GM12878 (cell line): Measurements from ENCODE around the gene FAM9C. TPM values are rescaled to one million over a fixed set of nuclear protein-coding genes. Genes with fewer than 3 reads are reported as not detected.

ENCODE experiments used
- EZH2 ChIP-seq: IDR thresholded peaks from 2 replicates; pipeline ENCODE4 v1.6.1; 2012; ENCODE audit warnings: low read depth, mild to moderate bottlenecking, control low read depth, inconsistent platforms, low read length, borderline replicate concordance; ENCODE audit not compliant: control insufficient read depth
- JUND ChIP-seq: IDR thresholded peaks from 2 replicates; pipeline ENCODE4 v1.6.1; 2012; ENCODE audit warnings: low read depth, mild to moderate bottlenecking, low read length, improper control_type of control experiment, moderate library complexity
- KLF5 ChIP-seq: fragments of 450-650 bp; IDR thresholded peaks from 2 replicates; pipeline ENCODE4 v1.6.1; 2014; ENCODE audit warnings: mild to moderate bottlenecking; ENCODE audit not compliant: partially characterized antibody
- polyA plus RNA-seq, 11 experiments: library from polyadenylated mRNA; depleted of rRNA in 4 of 11; unstranded in 6 of 11; stranded (reverse) in 5 of 11; fragments of >200 nt; fragmentation: Nextera tagmentation in 4 of 11; fragmentation: Illumina TruSeq in 1 of 11; extraction: Ambion mirVana in 4 of 11; extraction: Trizol in 1 of 11; gene quantifications; 1 replicate in 1 of 11; 2 replicates in 10 of 11; pipeline versions ENCODE4 v1.2.1 to v1.2.3, GENCODE V29; 2011 to 2016; ENCODE audit warnings: inconsistent platforms in 2 of 11, missing spikeins in 2 of 11, low read depth in 1 of 11
- total RNA-seq, 4 experiments: library from RNA; depleted of rRNA in 3 of 4; stranded (reverse); fragments of >200 nt in 3 of 4; fragmentation: Illumina TruSeq in 1 of 4; extraction: Trizol in 1 of 4; gene quantifications; 2 replicates each; pipeline versions ENCODE4 v1.2.1 to v1.2.3, GENCODE V29; 2013 to 2021
- TF ChIP-seq, protein P1 (sequence below): IDR thresholded peaks from 2 replicates; pipeline ENCODE4 v1.6.1; 2012; ENCODE audit warnings: mild to moderate bottlenecking, low read depth, low read length
- TF ChIP-seq, protein P2 (sequence below): IDR thresholded peaks from 2 replicates; pipeline ENCODE4 v1.6.1; 2011; ENCODE audit warnings: borderline replicate concordance, low read depth, mild to moderate bottlenecking, moderate library complexity, mixed read lengths, low read length; ENCODE audit not compliant: insufficient read depth; ENCODE audit errors: extremely low read length
- TF ChIP-seq, protein P3 (sequence below): fragments of 450-650 bp; IDR thresholded peaks from 2 replicates; pipeline ENCODE4 v1.6.1; 2018; ENCODE audit warnings: borderline replicate concordance, mild to moderate bottlenecking; ENCODE audit not compliant: partially characterized antibody

Gene FAM9C
- total and polyA plus RNA-seq, 10 of the 15 experiments (the other 5 are each of a cell fraction or from before 2014, with no cell fraction given) = 0.01 to 0.03 TPM; not detected in 8

DNA sequence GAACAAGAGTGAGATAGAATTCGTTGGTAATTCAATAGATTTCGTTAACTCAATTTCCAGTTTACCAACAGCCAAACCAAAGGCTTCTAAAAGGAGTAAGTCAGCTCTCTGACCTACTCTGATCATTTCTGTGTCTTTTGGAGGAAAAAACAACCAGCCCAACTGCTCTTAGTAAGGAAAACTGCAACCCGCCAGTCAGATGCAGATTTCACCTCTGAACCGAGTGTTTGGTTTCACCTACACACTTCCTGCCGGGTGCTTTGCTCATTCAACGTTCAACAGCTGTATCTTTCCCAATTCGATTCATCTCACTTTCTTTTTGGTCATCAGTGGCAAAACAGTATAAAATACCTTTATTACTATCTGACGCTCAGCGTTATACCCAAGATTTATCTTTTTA is 45.0 kb downstream of the FAM9C start (continued):
- TF ChIP-seq, protein P1, sequence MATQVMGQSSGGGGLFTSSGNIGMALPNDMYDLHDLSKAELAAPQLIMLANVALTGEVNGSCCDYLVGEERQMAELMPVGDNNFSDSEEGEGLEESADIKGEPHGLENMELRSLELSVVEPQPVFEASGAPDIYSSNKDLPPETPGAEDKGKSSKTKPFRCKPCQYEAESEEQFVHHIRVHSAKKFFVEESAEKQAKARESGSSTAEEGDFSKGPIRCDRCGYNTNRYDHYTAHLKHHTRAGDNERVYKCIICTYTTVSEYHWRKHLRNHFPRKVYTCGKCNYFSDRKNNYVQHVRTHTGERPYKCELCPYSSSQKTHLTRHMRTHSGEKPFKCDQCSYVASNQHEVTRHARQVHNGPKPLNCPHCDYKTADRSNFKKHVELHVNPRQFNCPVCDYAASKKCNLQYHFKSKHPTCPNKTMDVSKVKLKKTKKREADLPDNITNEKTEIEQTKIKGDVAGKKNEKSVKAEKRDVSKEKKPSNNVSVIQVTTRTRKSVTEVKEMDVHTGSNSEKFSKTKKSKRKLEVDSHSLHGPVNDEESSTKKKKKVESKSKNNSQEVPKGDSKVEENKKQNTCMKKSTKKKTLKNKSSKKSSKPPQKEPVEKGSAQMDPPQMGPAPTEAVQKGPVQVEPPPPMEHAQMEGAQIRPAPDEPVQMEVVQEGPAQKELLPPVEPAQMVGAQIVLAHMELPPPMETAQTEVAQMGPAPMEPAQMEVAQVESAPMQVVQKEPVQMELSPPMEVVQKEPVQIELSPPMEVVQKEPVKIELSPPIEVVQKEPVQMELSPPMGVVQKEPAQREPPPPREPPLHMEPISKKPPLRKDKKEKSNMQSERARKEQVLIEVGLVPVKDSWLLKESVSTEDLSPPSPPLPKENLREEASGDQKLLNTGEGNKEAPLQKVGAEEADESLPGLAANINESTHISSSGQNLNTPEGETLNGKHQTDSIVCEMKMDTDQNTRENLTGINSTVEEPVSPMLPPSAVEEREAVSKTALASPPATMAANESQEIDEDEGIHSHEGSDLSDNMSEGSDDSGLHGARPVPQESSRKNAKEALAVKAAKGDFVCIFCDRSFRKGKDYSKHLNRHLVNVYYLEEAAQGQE = no peak
- TF ChIP-seq, protein P2, sequence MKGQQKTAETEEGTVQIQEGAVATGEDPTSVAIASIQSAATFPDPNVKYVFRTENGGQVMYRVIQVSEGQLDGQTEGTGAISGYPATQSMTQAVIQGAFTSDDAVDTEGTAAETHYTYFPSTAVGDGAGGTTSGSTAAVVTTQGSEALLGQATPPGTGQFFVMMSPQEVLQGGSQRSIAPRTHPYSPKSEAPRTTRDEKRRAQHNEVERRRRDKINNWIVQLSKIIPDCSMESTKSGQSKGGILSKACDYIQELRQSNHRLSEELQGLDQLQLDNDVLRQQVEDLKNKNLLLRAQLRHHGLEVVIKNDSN = no peak
- TF ChIP-seq JUND (0 out of 2 replicates have a peak, but pooled peaks have one; percentile 33), EZH2 (no peak), KLF5 (no peak)
- TF ChIP-seq, protein P3, sequence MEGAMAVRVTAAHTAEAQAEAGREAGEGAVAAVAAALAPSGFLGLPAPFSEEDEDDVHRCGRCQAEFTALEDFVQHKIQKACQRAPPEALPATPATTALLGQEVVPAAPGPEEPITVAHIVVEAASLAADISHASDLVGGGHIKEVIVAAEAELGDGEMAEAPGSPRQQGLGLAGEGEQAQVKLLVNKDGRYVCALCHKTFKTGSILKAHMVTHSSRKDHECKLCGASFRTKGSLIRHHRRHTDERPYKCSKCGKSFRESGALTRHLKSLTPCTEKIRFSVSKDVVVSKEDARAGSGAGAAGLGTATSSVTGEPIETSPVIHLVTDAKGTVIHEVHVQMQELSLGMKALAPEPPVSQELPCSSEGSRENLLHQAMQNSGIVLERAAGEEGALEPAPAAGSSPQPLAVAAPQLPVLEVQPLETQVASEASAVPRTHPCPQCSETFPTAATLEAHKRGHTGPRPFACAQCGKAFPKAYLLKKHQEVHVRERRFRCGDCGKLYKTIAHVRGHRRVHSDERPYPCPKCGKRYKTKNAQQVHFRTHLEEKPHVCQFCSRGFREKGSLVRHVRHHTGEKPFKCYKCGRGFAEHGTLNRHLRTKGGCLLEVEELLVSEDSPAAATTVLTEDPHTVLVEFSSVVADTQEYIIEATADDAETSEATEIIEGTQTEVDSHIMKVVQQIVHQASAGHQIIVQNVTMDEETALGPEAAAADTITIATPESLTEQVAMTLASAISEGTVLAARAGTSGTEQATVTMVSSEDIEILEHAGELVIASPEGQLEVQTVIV = no peak
